Measurements from ENCODE around the gene C16orf78.

DNA sequence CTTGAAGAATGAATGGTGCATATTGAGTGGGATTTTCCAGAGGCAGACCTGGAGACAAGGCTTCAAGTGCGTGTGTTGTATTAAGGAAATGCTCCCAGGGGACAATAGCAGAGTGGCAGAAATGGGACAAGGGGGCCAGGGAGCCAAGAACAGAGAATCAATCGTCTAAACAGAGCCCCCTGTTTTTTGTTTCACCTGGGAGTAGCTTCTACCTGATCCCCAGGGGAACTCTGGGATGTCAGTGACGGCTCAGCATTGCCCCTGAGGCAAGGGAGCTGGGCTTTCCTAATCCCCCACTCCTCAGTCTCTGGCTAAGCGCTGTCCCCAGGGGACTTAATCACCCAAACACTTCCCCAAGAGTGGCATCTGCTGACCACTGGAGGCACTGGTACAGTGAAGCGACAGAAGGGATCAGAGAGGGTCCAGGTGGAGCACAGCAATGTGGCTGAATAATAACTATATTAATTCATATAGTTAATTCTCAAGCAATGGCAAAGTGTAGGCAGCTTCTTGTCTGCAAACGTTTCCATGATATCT lies 35.7 kb upstream of the C16orf78 start:
- TF ChIP-seq, protein P1, sequence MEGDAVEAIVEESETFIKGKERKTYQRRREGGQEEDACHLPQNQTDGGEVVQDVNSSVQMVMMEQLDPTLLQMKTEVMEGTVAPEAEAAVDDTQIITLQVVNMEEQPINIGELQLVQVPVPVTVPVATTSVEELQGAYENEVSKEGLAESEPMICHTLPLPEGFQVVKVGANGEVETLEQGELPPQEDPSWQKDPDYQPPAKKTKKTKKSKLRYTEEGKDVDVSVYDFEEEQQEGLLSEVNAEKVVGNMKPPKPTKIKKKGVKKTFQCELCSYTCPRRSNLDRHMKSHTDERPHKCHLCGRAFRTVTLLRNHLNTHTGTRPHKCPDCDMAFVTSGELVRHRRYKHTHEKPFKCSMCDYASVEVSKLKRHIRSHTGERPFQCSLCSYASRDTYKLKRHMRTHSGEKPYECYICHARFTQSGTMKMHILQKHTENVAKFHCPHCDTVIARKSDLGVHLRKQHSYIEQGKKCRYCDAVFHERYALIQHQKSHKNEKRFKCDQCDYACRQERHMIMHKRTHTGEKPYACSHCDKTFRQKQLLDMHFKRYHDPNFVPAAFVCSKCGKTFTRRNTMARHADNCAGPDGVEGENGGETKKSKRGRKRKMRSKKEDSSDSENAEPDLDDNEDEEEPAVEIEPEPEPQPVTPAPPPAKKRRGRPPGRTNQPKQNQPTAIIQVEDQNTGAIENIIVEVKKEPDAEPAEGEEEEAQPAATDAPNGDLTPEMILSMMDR (IDR thresholded peaks at IDR 0.05; ENCODE audit: poor library complexity, severe bottlenecking), result no peak
- no peak for TF ChIP-seq EP300 (conservative IDR thresholded peaks at IDR 0.05; ENCODE audit: poor library complexity, severe bottlenecking)
- no peak for TF ChIP-seq EZH2 (IDR thresholded peaks at IDR 0.05; ENCODE audit: borderline replicate concordance, insufficient read depth, low read length, poor library complexity, severe bottlenecking)
- no peak for TF ChIP-seq RAD21 (conservative IDR thresholded peaks at IDR 0.05)
- TF ChIP-seq TAF1 (IDR thresholded peaks at IDR 0.05; ENCODE audit: low read depth), result no peak
- TF ChIP-seq SMC3 (conservative IDR thresholded peaks at IDR 0.05; ENCODE audit: poor library complexity), result no peak

All from neural cell (in vitro differentiated cells).